ENCODE data around the gene CMIP. TPM values are rescaled to one million over a fixed set of nuclear protein-coding genes. Genes with fewer than 3 reads are reported as not detected.

Gene CMIP
- total RNA-seq, 4 donors from 2014 or later: 63.9 to 89.9 (median 70.0) TPM

DNA sequence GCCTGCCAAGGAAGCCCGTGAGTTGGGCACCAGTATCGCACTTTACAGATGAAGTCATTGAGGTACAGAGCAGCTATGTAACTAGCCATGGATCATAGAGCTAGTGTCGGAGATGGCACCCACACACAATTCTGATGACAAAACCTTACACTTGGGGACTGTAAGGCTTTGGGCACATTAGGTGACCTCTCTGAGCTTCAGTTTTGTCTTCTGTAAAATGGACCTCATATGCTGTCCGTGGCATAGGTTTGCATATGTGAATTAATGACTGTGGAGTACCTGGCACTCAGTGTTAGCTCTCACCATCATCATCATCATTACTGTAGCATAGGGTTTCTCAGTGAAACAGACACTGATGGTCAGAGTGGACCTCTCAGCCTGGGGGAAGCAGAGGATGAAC lies 50.3 kb downstream of the CMIP start:
- Histone ChIP-seq H3K4me1 (peaks cover 72% of the 10 kb centered on the region), H3K27me3 (no peaks in the 10 kb centered on the region), H3K9me3 (no peaks in the 10 kb centered on the region), H3K36me3 (no peaks in the 10 kb centered on the region), H3K4me3 (no peak overlapping the region), H3K27ac (no peak overlapping the region)
- DNase-seq (ENCODE audit: low spot score in 2 of 2): no peak
- TF ChIP-seq, protein P1, sequence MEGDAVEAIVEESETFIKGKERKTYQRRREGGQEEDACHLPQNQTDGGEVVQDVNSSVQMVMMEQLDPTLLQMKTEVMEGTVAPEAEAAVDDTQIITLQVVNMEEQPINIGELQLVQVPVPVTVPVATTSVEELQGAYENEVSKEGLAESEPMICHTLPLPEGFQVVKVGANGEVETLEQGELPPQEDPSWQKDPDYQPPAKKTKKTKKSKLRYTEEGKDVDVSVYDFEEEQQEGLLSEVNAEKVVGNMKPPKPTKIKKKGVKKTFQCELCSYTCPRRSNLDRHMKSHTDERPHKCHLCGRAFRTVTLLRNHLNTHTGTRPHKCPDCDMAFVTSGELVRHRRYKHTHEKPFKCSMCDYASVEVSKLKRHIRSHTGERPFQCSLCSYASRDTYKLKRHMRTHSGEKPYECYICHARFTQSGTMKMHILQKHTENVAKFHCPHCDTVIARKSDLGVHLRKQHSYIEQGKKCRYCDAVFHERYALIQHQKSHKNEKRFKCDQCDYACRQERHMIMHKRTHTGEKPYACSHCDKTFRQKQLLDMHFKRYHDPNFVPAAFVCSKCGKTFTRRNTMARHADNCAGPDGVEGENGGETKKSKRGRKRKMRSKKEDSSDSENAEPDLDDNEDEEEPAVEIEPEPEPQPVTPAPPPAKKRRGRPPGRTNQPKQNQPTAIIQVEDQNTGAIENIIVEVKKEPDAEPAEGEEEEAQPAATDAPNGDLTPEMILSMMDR (IDR thresholded peaks at IDR 0.05): no peak
- TF ChIP-seq POLR2AphosphoS5 (IDR thresholded peaks at IDR 0.05) (no peak), EP300 (IDR thresholded peaks at IDR 0.05) (no peak)
- no CpG with 5 or more reads among the region's 4 CpGs for WGBS

- Histone ChIP-seq H3K36me3 (no peaks in the 10 kb centered on the region), H3K9me3 (no peaks in the 10 kb centered on the region), H3K4me1 (peaks cover 74% of the 10 kb centered on the region), H3K27ac (peak overlapping the region; percentile 42), H3K4me3 (no peak overlapping the region), H3K27me3 (no peaks in the 10 kb centered on the region)
- TF ChIP-seq, protein P1 (IDR thresholded peaks at IDR 0.05): peak in 1 of 2 donors; percentile 10
- TF ChIP-seq POLR2A (IDR thresholded peaks at IDR 0.05): no peak
- peak; percentile 78 to 90 for DNase-seq (ENCODE audit: low spot score in 2 of 2)
- WGBS: 51% methylated on average over 6 of the region's 17 CpGs
These were observed 51.0 kb downstream of the CMIP start for GRCh38 chr16:81495321-81496234.

- WGBS: 92% methylated on average over 7 of the region's 7 CpGs
- no peak for DNase-seq (ENCODE audit: low spot score in 2 of 2)
- no peaks in the 10 kb centered on the region for H3K27me3 ChIP-seq
- H3K4me1 ChIP-seq: peaks cover 82% of the 10 kb centered on the region
- H3K27ac ChIP-seq: no peak overlapping the region
- no peaks in the 10 kb centered on the region for H3K36me3 ChIP-seq
- H3K4me3 ChIP-seq: no peak overlapping the region
- H3K9me3 ChIP-seq: no peaks in the 10 kb centered on the region
- no peak for TF ChIP-seq EP300 (IDR thresholded peaks at IDR 0.05)
- TF ChIP-seq, protein P1 (IDR thresholded peaks at IDR 0.05): no peak
- TF ChIP-seq POLR2AphosphoS5 (IDR thresholded peaks at IDR 0.05): no peak
- no peak for TF ChIP-seq POLR2A (IDR thresholded peaks at IDR 0.05)
These were observed 51.7 kb downstream of the CMIP start for GRCh38 chr16:81496321-81496720.

DNA sequence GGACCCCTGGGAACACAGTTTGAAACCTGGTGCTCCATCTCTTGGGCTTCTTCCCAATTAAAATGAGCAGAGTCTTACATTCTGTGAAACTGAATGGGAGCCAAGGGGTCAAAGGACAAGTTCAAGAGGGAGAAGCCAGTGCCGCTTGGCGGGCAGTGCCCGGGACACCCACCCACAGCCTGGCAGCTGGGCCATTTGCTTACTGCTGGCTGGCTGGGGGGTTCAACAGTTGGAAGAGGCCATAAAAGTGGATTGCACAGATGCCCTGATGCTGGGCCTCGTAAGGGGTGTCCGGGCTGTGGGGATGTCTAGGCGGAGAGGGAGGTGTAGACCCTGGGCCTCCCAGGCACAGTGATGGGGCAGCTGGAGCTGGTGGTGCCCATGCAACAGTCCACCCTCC lies 52.1 kb downstream of the CMIP start:
- Histone ChIP-seq H3K4me1 (peaks cover 80% of the 10 kb centered on the region), H3K4me3 (no peak overlapping the region), H3K27me3 (no peaks in the 10 kb centered on the region), H3K36me3 (no peaks in the 10 kb centered on the region), H3K9me3 (no peaks in the 10 kb centered on the region), H3K27ac (no peak overlapping the region)
- DNase-seq (ENCODE audit: low spot score in 2 of 2): no peak
- no peak for TF ChIP-seq POLR2A (IDR thresholded peaks at IDR 0.05)
- TF ChIP-seq POLR2AphosphoS5 (IDR thresholded peaks at IDR 0.05): no peak
- TF ChIP-seq EP300 (IDR thresholded peaks at IDR 0.05): no peak
- TF ChIP-seq, protein P1 (IDR thresholded peaks at IDR 0.05): no peak
- WGBS: 94% methylated on average over 6 of the region's 6 CpGs

- Histone ChIP-seq H3K9me3 (no peaks in the 10 kb centered on the region), H3K27me3 (no peaks in the 10 kb centered on the region), H3K4me1 (peaks cover 75% of the 10 kb centered on the region), H3K4me3 (no peak overlapping the region), H3K27ac (no peak overlapping the region), H3K36me3 (no peaks in the 10 kb centered on the region)
- TF ChIP-seq EP300 (IDR thresholded peaks at IDR 0.05): no peak
- TF ChIP-seq, protein P1 (IDR thresholded peaks at IDR 0.05): peak in 1 of 2 donors; percentile 15
- 57% methylated on average over 6 of the region's 10 CpGs for WGBS
- DNase-seq (ENCODE audit: low spot score in 2 of 2): no peak
These were observed 53.1 kb downstream of the CMIP start for GRCh38 chr16:81497690-81498089.
